ENCODE measurements around the gene FBRSL1.

DNA sequence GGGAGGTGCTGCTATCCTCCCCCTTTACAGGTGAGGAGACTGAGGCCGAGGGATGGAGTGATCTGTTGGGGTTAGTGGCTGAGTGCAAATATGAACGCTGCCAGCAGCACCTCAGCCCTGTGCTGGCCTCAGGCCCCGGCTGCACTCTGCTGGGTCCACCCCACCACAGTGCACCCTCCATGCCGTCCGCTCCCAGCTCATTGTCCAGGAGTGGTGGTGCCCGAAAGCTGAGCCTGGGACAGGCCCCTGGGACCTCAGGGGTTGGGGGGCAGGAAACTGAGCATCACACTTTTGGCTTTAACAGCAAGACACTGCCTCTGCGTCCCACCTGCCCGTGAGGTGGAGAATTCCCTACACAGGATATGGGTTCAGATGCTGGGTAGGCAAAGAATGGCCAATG lies 31.5 kb upstream of the FBRSL1 start:
- TF ChIP-seq, protein P1, sequence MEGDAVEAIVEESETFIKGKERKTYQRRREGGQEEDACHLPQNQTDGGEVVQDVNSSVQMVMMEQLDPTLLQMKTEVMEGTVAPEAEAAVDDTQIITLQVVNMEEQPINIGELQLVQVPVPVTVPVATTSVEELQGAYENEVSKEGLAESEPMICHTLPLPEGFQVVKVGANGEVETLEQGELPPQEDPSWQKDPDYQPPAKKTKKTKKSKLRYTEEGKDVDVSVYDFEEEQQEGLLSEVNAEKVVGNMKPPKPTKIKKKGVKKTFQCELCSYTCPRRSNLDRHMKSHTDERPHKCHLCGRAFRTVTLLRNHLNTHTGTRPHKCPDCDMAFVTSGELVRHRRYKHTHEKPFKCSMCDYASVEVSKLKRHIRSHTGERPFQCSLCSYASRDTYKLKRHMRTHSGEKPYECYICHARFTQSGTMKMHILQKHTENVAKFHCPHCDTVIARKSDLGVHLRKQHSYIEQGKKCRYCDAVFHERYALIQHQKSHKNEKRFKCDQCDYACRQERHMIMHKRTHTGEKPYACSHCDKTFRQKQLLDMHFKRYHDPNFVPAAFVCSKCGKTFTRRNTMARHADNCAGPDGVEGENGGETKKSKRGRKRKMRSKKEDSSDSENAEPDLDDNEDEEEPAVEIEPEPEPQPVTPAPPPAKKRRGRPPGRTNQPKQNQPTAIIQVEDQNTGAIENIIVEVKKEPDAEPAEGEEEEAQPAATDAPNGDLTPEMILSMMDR (IDR thresholded peaks at IDR 0.05): no peak
- TF ChIP-seq POLR2AphosphoS5 (IDR thresholded peaks at IDR 0.05) (no peak), POLR2A (IDR thresholded peaks at IDR 0.05) (no peak), EP300 (IDR thresholded peaks at IDR 0.05; ENCODE audit: low read depth) (no peak)

Measured in transverse colon (tissue), 4 donors.